Activated CD8-positive, alpha-beta memory T cell treated with anti-CD3 and anti-CD28 coated beads for 48 hours (primary cell): Measurements from ENCODE around the gene SYK.

Experiments
- DNase-seq, 3 experiments: peaks; one replicate each; pipeline ENCODE4 v3.0.0-alpha.2; 2020; ENCODE audit warnings: low read depth in 2 of 3, low spot score in 2 of 3

The SYK gene

GRCh38 chr9:90940280-90940679 lies 138.7 kb downstream of the SYK start:
- DNase-seq, result no peak

- DNase-seq, result no peak
These were observed 140.0 kb downstream of the SYK start for GRCh38 chr9:90941661-90942060.

DNA sequence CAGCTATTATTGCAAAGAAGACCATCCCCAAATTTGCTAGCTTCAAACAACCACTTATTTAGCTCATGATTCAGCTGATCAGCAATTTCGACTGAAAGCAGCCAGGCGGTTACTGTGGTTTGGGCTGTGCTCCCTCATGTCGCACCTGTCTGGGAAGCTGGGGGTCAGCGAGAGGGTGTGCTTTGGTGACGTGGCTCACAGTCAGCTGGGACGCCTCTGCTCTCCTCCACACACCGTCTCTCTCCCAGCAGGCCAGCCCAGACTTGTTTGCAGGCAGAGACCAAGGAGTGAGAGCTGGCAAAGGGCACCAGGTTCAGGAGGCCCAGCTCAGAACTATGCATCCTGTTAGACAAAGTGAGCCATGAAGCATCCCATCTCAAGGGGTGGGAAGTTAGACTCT lies 140.9 kb downstream of the SYK start:
- no peak for DNase-seq

GRCh38 chr9:90943341-90943740 lies 141.7 kb downstream of the SYK start:
- DNase-seq, result no peak

DNA sequence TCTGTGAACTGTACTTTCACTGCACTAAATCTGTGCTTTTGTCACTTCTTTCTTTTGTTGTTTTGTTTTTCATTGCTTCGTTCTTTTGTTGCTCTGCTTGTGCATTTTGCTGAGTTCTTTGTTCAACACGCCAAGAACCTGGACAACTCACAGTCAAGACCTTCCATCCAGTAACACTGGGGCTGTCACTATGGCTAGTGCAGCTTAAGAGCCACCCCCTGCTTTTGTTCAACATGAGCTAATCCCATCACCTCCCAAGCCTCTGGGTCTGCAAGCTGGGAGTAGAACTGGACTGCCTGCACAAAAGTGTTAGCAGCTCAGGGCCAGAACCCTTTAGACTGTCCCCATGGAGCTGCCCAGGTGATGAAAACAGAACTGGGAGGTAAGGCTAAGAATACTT lies 143.7 kb downstream of the SYK start:
- DNase-seq, result no peak

- no peak for DNase-seq
These were observed 145.4 kb downstream of the SYK start for GRCh38 chr9:90946982-90947381.
